HG03469 (cell line): ENCODE data around the gene ARHGEF10L.

Experiments used
- ATAC-seq: cut with Tn5 transposase; IDR thresholded peaks from one replicate; pipeline ENCODE4 v1.9.1; 2021; ENCODE audit warnings: mild to moderate bottlenecking, moderate library complexity, moderate number of reproducible peaks; ENCODE audit not compliant: unreplicated experiment

The ARHGEF10L gene

DNA sequence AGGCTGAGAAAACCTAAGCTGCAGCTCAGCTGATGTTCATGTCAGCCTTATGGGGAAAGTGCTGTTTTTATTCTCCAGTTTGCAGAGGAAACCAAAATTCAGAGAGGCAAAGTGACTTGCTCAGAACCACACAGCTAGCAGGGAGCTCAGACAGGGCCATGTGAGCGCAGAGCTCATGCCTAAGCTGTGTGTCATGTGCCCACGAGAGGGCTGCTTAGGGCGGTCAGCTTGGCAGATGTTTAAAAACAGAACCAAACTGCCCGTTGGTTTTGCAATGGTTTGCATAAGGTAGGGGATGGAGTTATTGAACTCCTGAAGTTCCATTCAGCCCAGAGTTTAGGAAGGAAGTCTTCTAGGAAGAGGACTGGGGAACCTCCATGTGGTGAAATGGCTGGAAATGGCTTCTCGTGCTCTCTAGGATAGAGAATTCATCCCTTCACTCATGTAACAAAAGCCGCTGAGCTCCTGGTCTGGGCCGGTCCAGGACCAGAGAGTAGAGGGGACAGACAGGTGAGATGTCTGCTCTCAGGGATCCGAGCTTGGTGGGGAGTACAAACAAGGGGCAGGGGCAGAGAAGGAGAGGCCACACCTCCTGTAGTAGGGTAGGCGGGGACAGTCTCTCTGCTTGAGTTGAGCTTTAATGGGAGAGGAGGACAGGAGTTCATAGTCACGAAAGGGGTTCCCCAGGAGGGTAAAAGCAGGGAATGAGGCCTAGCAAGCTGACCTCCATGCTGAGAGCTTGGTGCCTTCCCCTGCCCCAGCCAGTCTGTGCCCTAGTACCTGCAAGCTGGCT, 46.9 kb downstream of the ARHGEF10L start:
- ATAC-seq, result no peak

DNA sequence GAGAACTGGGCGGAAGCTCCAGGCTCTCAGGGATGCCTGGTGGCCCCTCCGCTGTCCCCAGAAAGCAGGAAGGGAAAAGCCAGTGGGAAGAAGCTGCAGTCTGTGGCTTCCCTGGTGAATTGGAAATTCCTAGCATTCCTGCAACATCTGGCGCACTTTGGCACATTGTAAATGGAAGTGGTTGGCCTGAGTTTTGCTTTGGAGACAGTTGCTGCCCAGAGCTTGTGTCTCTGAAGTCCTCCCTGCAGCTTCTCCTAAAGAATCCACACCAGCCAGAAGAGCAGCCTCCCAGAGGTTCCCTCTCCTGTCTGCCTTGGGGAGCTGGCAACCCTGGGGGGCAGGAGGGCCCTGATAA, 48.2 kb downstream of the ARHGEF10L start:
- ATAC-seq, result no peak

- no peak for ATAC-seq
Observed at GRCh38 chr1:17588048-17588871, 48.8 kb downstream of the ARHGEF10L start.

- ATAC-seq, result no peak
Observed at GRCh38 chr1:17591814-17592430, 52.4 kb downstream of the ARHGEF10L start.

GRCh38 chr1:17594026-17594425, 54.5 kb downstream of the ARHGEF10L start:
- no peak for ATAC-seq

GRCh38 chr1:17594690-17595601, 55.4 kb downstream of the ARHGEF10L start:
- no peak for ATAC-seq

- ATAC-seq, result no peak
Observed at GRCh38 chr1:17595602-17595925, 56.1 kb downstream of the ARHGEF10L start.

DNA sequence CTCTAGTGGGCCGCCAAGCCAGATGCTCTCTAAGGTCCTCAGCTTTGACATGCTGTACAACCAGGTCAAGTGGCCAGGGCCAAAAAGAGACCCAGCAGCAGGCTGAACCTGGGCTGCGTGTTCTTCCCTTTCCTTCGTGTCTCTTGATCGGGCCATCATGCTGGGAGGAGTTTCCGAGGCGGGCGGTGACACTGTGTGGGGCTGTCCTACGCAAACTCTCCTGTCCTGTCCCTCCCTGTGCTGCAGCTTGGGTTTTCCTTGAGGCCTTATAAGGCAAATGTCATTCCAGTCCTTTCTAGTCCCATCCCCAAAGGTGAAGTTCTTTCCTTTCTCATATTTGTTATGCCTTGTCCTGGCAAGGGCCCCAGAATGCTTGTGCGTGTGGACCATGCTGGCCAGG, 56.7 kb downstream of the ARHGEF10L start:
- no peak for ATAC-seq

- ATAC-seq, result no peak
Observed at GRCh38 chr1:17596651-17597509, 57.4 kb downstream of the ARHGEF10L start.

- no peak for ATAC-seq
Observed at GRCh38 chr1:17597651-17598050, 58.2 kb downstream of the ARHGEF10L start.

DNA sequence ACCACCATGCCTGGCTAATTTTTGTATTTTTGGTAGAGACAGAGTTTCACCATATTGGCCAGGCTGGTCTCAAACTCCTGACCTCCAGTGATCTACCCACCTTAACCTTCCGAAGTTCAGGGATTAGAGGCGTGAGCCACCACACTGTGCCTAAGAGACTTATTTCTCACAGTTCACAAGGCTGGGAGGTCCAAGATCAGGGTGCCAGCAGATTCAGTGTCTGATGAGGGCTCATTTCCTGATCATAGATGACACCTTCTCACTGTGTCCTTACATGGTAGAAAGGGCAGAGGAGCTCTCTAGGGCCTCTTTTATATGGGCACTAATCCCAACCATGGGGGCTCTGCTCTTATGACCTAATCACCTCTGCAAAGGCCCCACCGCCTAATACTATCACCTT, 58.8 kb downstream of the ARHGEF10L start:
- ATAC-seq, result no peak

- ATAC-seq, result no peak
Observed at GRCh38 chr1:17599291-17599953, 59.9 kb downstream of the ARHGEF10L start.

- no peak for ATAC-seq
Observed at GRCh38 chr1:17599954-17600300, 60.4 kb downstream of the ARHGEF10L start.

- ATAC-seq, result no peak
Observed at GRCh38 chr1:17600321-17600720, 60.8 kb downstream of the ARHGEF10L start.

- ATAC-seq, result no peak
Observed at GRCh38 chr1:17601643-17602382, 62.3 kb downstream of the ARHGEF10L start.

DNA sequence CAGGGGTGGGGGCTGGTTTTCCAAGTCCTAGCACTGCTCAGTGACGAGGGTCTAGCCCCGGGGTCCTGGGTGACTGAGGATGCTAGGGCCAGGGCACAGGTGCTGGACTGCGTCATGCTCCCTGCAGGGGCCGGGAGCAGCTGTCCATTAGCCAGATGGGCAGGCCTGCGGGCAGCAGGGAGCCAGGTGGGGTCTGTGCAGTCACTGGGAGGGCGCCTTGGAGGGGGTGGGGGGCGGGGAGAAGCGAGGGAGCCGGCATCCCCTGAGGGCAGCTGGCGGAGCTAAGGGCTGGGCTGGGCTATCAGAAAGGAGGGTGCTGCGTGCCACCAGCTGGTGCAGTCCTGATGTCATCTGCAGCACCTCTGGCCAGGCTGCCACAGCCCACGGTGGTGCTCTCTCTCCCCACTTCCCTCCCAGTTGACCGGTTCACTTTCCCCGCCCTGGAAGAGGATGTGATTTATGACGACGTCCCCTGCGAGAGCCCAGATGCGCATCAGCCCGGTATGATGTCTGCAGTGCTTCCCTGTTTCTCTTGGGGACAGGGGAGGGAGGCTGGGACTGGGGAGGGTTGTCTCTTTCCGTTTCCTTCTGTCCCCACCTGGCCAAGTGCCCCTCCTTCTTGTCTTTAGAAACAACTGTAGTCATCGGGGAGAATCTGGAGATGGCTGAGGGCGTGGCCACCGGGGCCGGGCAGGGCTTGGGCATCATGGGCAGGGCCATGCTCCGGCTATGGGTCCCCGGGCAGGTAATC, 63.8 kb downstream of the ARHGEF10L start:
- no peak for ATAC-seq

DNA sequence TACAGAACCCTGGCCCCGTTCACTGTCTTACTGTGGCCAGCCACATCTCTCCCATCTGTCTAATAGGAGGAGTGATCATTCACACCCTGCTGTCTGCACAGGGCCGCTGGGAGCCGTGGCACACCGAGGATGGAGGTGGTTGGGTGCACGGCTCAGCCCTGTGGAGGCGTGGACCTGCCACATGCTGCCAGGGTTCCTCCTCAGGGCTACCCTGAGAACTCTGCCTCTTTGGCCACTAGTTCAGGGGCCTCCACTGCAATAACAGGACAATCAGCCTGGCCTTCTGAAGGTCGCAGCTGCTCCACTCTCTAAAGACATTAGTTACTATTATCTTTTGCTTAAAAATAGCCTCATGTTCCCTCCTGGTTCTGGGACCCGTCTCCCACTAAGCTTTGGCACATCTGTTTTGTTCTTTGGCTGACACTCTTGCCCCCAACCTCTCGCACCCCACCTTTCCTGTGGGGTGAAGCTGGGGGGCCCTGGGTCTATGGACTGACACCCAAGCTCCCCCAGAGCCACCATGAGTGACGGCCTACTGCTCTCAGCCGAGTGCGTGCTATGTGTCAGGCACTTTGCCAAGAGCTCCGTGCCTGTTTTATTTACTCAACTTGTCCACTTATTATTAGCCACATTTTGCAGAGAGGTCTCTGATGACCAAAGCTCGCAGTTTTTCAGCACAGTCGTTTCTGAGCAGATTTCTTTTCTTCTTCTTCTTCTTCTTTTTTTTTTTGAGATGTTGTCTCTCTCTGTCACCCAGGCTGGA, 66.3 kb downstream of the ARHGEF10L start:
- ATAC-seq, result no peak
